ENCODE data around the gene NID1.
A peak's percentile ranks its signal among the peaks of the same experiment; 100 is the strongest.

The NID1 gene

GRCh38 chr1:236057546-236057945 is 7.3 kb downstream of the NID1 start:
- TF ChIP-seq CTCF (IDR thresholded peaks at IDR 0.05): no peak
- no peak for DNase-seq (ENCODE audit: low spot score)
- Histone ChIP-seq H3K27ac (no peak overlapping the region), H3K4me3 (peak overlapping the region; percentile 28)

GRCh38 chr1:236052232-236052993 is 12.5 kb downstream of the NID1 start:
- Histone ChIP-seq H3K4me3 (peak overlapping the region; percentile 28), H3K27ac (no peak overlapping the region)
- no peak for DNase-seq (ENCODE audit: low spot score)
- TF ChIP-seq CTCF (IDR thresholded peaks at IDR 0.05): no peak

- H3K27ac ChIP-seq: peak overlapping the region in 1 of 2 donors; percentile 38
- no peak for DNase-seq (ENCODE audit: low spot score)
- peak overlapping the region; percentile 45 for H3K4me3 ChIP-seq
- no peak for TF ChIP-seq CTCF (IDR thresholded peaks at IDR 0.05)
Measured at GRCh38 chr1:236051242-236051791, 13.6 kb downstream of the NID1 start.

- H3K27ac ChIP-seq: no peak overlapping the region
- DNase-seq (ENCODE audit: low spot score): no peak
- TF ChIP-seq CTCF (IDR thresholded peaks at IDR 0.05): no peak
Measured at GRCh38 chr1:236045771-236046170, 19.1 kb downstream of the NID1 start.

GRCh38 chr1:236044341-236044740 is 20.5 kb downstream of the NID1 start:
- Histone ChIP-seq H3K4me3 (no peak overlapping the region), H3K27ac (no peak overlapping the region)
- no peak for TF ChIP-seq CTCF (IDR thresholded peaks at IDR 0.05)
- DNase-seq (ENCODE audit: low spot score): no peak

More at GRCh38 chr1:236045771-236046170, 19.1 kb downstream of the NID1 start:
- H3K4me3 ChIP-seq: no peak overlapping the region

- DNase-seq (ENCODE audit: low spot score): no peak
- H3K27ac ChIP-seq: no peak overlapping the region
- H3K4me3 ChIP-seq: no peak overlapping the region
- no peak for TF ChIP-seq CTCF (IDR thresholded peaks at IDR 0.05)
Measured at GRCh38 chr1:236041631-236042618, 23.0 kb downstream of the NID1 start.

Measured in coronary artery (tissue), 2 donors.